C4-2B (cell line): ENCODE results near the gene DGKI.

Source experiments
- H3K27ac ChIP-seq: fragments of 450-650 bp; 2 replicates; pipeline ENCODE4 v1.5.1; 2017
- ZFX ChIP-seq: fragments of 450-650 bp; IDR thresholded peaks from 2 replicates; pipeline ENCODE4 v1.6.1; 2017
- TF ChIP-seq, protein P1 (sequence below): fragments of 450-650 bp; conservative IDR thresholded peaks from 2 replicates; pipeline ENCODE4 v1.5.1; 2017; ENCODE audit warnings: mild to moderate bottlenecking

Gene DGKI

DNA sequence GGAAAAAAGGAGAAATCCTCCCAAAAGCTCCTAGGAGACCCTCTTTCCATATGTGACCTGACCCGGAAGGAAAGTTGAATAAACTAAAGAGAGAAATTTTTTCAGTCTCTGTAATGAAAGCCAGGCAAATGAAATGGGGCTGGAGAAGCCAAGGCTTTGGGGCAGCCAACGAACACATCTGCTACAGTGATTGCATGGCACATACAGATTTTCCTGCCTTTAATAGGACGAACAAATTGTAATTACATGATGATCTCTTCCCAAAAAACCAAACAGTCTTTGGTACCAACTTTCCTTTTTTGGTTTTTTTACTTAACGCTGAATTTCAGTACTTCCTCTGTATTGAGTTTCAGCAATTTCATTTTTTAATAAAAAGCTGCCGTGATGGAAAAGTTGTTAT lies 479.8 kb downstream of the DGKI start:
- no peak for TF ChIP-seq ZFX
- TF ChIP-seq, protein P1, sequence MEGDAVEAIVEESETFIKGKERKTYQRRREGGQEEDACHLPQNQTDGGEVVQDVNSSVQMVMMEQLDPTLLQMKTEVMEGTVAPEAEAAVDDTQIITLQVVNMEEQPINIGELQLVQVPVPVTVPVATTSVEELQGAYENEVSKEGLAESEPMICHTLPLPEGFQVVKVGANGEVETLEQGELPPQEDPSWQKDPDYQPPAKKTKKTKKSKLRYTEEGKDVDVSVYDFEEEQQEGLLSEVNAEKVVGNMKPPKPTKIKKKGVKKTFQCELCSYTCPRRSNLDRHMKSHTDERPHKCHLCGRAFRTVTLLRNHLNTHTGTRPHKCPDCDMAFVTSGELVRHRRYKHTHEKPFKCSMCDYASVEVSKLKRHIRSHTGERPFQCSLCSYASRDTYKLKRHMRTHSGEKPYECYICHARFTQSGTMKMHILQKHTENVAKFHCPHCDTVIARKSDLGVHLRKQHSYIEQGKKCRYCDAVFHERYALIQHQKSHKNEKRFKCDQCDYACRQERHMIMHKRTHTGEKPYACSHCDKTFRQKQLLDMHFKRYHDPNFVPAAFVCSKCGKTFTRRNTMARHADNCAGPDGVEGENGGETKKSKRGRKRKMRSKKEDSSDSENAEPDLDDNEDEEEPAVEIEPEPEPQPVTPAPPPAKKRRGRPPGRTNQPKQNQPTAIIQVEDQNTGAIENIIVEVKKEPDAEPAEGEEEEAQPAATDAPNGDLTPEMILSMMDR, result no peak
- no peak overlapping the region for H3K27ac ChIP-seq

DNA sequence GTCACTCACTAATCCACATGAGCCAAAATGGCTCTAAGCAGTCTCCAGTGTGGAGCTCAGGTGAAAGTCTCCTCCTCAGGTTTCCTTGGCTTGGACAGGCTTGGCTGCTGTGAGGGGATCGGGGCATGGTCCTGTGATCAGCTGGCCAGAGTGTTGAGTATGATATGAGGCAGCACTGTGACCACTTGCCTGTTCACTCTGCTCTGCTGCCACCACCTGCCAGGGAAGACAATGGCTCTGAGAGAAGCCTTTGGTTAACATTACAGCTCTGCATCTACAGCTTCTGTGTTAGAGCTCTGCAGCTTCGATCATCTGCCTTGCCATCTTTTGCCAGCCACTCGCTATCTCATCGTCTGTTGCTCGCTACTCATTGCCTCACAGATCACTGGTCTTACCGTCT lies 483.1 kb downstream of the DGKI start:
- no peak for TF ChIP-seq ZFX
- TF ChIP-seq, protein P1, result no peak
- no peak overlapping the region for H3K27ac ChIP-seq

DNA sequence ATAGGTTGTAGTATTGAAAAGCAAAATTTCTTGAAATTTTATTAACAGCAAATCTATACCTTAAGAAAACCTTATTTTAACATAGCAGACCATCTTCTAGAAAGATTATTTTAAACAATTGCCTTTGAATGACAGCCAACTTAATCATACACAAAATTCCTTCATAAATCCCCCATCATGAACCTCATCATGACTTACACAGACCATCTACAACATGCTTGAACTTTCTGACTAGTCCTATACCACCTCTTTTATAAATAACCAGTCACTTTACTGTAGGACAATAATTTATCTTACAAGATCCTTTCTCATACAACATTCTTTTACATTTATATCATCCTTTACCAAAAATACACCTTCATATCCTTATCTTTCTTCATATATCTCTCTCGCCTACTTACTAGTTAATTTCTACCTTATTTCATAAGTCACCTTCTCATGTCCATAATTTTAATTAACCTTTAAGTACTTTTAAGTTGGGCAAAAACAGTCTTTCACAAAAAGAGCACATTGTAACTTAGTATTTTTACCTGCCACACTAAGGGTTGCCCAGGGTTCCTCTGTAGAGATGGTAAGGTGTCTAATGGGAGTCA lies 486.6 kb downstream of the DGKI start:
- no peak overlapping the region for H3K27ac ChIP-seq
- no peak for TF ChIP-seq ZFX
- TF ChIP-seq, protein P1, result no peak

DNA sequence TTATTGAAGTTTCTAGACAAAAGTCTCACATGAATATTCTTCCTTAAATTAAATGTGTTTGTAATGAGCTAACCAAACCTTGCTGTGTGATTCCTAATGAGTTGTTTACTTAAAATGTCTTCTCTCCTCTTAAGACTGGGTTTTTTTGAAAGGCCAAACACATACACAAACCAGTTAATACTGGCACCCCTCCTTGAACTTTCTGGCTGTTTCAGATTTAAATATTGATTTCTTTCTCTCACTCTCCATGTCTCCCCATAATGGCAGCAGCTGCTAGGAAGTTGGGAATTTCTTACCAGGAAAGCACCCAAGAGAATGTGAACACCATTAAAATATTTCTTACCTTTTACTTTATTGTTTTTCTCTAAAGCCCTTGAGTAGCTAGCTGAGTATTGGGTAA lies 491.8 kb downstream of the DGKI start:
- TF ChIP-seq ZFX, result no peak
- TF ChIP-seq, protein P1, result no peak

DNA sequence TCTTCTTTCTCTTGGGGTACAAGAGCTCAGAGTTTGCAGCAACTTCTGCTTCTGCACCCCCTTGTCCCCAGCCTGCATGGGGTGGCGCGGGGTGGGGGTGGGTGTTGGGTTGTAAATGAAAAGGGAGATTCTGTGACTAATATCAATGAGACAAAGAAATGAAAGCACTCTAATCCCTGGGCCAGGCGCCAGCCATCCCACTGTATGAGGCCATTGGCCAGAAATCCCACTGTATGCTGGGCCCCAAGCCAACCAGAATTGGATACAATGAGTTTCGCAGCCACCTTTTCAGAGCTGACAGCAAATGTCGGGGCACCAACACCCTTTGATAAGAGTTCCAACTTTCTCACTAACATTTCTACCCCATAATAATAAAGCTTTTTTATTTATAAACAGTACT lies 492.4 kb downstream of the DGKI start:
- no peak overlapping the region for H3K27ac ChIP-seq
- TF ChIP-seq, protein P1, result no peak
- no peak for TF ChIP-seq ZFX

More for the DNA sequence above, 491.8 kb downstream of the DGKI start:
- H3K27ac ChIP-seq, result no peak overlapping the region

DNA sequence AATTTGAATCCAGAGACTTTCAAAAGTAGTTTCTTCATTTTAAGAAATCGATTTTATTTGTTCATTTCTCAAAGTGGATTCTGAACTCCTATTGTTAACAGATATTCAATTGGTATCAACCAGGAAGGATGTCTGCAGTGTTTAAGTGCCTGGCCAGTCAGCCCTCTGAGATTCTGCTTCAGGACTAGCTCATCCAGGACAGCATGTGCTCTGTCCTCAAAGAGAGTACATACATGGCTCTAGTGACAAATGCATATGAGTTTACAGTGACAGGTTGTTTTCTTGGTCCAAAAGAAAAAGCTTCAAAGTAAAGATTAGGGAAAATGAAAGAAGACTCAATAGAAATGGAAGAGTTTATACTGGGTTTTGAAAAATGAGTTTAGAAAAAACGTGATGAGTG lies 494.8 kb downstream of the DGKI start:
- no peak overlapping the region for H3K27ac ChIP-seq
- no peak for TF ChIP-seq ZFX
- TF ChIP-seq, protein P1, result no peak

DNA sequence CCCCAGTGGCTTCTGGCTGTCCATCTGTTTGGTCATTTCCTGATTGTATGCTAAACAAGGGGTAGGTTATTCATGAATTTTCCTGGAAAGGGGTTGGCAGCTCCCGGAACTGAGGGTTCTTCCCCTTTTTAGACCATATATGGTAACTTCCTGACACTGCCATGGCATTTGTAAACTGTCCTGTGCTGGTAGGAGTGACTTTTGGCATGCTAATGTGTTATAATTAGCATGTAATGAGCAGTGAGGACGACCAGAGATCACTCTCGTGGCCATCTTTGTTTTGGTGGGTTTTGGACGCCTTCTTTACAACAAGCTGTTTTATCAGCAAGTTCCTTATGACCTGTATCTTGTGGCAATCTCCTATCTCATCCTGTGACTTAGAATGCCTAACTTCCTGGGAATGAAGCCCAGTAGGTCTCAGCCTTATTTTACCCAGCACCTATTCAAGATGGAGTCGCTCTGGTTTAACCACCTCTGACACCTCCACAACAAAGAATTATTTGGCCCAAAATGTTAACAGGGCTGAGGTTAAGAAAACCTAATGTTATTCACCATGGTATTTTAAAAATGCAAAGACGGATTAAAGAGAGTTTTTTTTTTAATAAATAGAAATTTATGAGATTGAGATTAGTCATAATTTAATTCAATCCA lies 500.9 kb downstream of the DGKI start:
- TF ChIP-seq, protein P1, result no peak
- TF ChIP-seq ZFX, result no peak
- no peak overlapping the region for H3K27ac ChIP-seq
